ENCODE results near the gene GAL3ST1.
A peak's percentile ranks its signal among the peaks of the same experiment; 100 is the strongest.
"Not testable (repeated sequence)": the region's sequence is repeated elsewhere in the genome, so short reads cannot be mapped to it uniquely, and the experiment has no call there.

GAL3ST1 gene

DNA sequence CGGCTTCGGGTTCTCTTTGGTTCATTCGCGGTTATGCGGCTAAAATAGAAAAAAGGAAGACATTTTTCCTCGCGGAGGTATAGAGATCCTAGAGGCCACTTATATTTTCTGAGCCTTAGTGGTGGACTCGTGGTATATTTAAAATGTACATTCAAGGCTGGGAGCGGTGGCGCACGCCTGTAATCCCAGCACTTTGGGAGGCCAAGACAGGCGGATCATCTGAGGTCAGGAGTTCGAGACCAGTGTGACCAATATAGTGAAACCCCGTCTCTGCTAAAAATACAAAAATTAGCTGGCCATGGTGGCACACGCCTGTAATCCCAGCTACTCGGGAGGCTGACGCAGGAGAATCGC is 17.9 kb upstream of the GAL3ST1 start:
- not testable (repeated sequence) for DNase-seq

DNA sequence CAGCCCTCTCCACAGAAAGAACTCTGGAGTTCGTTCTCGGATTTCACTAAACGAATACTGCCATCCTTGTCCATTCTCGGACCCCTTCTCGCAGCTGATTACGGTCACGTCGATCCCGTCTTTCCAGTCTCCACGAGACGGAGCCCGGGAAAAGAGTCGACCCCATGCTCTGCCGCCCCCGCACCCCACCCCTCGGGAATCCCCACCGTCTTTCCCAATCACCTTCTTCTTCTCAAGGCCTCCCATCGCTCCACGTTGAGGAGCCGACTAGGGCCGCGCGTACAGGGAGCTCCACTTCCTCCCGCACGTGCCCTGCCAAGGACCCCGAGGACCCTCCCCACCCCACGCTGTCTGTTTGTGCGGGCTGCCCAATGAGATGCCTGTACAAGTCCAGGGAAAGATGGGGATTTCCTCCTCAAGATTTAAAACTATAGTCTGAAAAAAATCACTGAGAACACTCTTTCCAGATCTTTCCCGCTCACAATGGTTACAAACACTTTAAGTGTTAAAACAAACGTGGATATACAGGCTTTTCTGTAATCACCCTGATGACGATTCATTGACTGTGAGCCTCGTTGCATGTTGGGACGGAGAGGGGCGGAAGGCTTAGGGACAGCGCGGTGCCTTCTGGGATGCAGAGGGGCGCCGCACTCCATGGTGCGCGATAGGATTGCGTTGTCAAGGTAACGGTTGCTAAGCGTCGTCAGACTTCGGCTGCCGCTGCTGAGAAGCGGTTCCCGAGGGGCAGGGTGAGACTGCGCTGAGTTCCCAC is 17.3 kb upstream of the GAL3ST1 start, which contains the start of gene PES1:
Gene PES1 (minus strand): TSS at position 323 of the 772 bp plus-strand sequence. CDS start 77 bp downstream, at position 246.
- peak; percentile 94 for DNase-seq

DNA sequence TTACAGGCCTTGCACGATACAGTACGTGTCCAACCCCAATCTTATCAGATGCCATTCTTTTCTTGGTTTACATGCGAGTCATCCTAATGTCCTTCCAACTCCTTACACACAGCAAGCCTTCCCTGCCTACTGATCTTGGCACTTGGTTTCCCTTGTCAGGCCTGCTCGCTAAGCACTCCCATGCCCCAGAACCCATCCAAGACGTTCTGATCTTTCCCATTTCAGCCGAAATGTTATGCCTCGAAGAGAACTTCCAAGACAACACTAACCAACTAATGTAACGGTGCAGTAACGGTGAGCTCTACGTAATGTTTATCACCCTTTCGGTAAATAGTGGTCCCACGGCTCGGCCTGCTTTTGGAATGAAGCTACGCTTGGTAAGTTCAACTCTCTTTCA is 16.7 kb upstream of the GAL3ST1 start:
- no peak for DNase-seq

DNA sequence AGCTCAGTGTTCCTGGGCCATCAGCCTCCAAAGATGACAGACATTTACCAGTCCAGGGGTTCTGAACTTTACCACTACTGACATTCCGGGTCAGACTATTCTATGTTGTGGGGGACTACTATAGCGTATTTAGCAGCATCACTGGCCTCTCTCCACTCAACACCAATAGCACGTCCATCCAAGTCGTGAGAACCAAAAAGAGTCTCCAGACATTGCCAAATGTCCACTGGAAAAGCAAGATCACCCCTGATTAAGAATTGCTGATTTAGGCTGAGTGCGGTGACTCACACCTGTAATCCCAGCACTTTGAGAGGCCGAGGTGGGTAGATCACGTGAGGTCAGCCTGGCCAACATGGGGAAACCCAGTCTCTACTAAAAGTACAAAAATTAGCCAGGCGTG is 11.9 kb upstream of the GAL3ST1 start:
- no peak for DNase-seq

DNA sequence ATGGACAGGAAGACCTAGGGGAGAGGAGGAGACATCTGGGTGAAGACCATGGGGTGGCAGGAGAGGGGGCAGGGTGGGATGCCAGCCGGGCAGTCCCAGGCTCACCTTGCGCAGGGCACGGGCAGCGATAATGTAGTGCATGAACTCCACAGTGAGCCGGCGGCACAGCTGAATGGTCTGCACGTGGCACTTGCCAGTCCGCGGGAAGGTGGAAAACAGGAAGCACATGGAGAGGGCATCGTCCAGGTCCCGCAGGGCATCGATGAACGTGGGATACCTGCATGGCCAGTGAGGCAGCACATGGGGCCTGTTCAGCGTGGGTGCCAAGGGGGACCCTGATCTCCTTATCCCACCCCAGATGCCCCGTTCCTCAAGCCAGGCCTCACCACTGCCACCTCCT is 10.0 kb upstream of the GAL3ST1 start:
- no peak for DNase-seq

DNA sequence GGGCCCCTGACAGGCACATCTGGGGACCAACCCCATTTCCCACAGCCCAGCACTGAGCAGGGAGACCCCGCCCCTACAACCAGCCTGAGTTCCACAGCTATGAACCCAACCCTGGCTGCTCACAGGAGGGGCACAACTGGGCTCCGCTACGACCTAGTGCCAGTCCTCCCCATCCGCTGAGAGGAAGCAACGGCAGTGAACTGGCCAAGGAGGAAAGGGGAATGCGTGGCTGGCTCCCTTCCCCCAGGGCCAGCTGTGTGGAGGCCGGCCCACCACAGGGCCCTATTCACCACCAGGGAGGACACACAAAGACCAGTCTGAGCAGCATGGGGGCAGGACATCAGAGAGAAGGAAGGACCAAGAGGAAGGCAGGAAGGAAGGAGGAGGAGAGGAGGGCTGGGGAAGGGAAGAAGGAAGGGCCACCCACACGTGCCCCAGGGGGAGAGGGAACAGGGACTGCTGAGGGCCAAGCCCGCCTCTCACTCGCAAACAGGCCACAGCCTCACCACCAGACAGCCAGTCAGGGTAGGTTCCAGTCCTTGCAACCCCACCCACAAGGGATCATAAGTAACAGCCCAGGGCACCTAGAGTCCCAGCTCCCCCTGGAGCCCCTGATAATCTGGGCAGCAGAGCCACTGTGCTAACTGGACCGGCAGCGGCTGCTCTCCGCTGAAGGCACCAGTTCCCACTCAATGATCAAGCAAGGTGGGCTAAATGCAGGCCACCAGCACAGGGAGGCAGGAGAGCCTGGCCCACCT is 8.5 kb upstream of the GAL3ST1 start:
- no peak for DNase-seq

DNA sequence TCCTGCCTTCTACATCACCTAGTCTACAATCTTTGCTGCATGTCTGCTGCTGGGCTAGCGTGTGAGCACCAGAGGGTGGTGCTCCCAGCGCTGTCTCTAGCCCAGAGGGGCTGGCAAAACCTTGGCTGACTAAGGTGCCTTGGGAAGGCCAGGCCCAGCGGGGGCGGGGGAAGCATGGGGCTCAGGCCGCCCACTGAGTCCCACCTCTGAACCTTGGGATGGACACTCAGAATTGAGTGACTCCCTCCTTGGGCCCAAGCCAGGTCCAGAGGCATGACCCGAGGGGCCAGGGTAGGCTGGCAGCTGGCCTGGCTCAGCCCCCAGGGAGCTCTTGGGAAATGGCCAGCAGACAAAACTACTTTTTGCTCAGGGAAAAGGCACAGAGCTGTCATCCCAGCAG is 7.6 kb upstream of the GAL3ST1 start:
- no peak for DNase-seq

DNA sequence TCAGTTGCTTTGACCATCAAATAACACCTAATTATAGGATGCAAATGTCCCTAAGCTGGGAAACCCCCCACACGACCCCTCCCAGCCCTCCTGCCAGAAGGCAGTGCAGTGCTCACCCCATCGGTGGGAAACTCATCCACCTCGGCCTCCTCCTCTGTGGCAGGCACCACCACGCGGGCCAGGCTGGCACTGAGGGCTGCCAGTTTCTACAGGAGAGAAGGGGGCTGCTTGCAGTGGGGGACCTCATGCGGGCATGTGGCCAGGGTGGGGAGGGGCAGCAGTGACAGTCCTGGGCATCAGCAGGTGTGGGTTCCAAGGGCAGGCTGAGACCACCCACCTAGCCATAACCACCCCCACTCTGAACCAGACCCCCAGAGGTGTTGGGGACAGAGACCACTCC is 6.4 kb upstream of the GAL3ST1 start:
- no peak for DNase-seq

DNA sequence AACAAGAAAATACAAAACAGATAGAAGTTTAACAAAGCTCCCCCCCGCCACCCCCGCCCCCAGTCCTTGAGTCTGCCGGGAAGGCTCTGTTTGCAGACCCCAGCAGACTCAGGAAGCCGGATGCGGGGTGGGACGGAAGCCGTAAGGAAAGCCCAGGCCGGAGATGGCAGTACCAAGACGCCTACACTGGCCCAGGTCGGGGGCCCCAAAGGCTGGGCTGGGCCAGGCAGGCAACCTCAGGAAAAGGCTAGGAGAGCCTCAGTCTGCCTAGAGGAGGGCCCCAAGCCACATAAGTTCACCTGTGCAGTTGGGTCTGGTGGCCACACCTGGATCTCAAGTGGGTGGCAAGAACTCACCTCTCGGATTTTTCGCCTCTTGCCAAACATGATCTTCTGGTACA is 4.0 kb upstream of the GAL3ST1 start:
- no peak for DNase-seq

DNA sequence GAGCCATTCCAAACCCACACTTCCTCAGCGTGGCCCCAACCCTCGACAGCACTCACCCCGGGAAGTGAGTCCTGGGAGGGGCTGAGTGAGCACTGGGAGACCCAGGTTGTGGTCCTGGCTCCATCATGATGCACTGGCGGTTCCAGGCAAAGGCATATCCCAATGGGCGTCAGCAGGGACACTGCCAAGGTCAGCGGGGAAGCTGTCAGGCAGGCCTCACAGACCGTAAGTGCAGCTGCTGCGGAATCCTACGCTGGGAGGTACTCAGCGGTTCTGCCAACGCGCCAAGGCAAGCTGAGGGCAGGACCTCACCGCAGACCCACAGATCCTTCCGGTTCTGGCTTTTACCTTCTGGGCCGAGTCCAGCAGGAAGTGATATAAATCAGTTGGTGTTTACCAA is 1.4 kb upstream of the GAL3ST1 start:
- DNase-seq: no peak

DNA sequence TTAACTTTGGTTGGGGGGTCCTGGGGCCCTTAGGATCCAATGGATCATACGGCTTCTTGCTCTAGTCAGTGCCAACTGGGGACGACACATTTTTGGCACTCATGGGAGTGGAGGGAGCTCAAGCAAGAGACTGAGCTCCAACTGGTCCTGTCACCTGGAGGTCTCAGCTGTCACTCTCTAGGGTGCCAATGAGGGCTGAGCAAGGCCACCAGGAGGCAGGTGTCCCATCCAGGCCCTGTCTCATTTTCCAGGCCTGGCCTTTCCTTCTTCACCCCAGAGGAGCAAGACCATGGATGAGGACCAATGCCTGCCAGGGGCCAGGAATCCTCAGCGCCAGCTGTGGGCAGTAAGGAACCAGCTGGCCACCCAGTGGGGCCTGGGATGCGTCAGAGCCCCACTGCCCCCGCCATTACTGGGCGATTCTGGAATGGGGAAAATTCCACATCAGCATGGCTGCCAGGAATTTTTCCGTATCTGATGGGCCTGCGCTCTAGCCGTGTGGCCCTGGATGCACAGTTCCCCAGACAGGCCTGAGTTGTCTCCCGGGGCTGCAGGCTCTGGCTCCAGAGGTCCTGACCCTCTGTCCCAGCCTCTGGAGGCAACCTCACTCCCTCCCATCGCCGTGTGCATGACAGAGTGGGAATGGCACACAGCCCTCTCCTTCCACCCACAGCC is 669 bp upstream of the GAL3ST1 start:
- no peak for DNase-seq

DNA sequence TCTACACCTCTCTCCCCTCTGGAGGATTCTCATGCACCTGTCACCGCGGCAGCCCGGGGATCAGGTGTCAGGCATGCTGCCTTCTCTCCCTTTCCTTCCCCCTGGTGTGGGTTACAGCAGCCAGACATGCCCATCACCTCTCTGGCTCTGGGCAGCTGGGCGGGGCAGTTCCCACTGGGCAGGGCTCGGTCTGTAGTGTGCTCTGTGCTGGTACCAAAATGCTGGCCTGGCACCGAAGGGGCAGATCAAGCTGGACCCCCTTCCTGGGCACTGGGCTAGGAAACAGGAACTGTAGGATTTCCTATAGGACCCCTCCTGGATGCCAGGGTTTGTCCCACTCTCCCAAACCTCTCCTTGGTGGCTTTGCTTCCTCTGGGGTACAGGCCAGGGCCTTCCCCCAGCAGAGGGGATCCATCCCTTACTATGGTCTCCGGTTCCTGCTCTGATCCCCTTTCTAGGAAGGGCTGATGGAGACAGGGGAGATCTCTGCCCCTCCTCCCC is 821 bp downstream of the GAL3ST1 start:
- no peak for DNase-seq

DNA sequence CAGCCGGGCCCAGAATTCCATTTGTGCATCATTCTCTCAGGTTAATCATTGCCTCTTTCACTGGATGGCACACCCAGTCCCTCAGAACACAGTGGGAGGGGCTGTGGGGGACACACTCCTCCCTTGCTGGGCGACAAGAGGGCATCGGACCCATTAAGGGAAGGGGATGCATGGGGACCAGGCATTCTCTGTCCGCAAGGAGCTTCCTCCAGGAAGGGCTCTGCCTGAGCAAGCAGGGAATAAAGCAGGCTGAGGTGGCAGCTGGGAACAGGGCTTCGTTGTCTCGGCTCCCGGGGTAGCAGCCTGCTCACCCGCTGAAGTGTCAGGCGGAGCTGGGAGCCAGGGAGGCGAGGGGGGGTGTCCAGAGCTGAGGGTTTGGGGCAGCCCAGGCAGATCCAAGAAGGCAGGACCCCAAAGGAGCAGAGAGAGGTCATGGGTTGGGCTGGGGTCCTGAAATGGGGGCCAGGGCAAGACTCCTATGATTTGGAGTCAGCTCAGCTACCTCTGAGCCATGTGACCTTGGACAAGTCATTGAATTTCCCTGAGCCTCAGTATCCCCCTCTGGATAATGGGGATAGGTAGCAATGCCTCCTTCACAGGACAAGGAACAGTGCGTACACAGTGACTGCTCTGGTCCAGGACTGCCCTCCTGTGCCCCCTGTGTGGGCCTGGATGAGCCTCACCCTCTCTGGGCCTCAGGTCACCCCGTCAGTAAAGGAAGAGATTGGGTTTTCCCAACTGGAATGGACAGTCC is 1.4 kb downstream of the GAL3ST1 start:
- no peak for DNase-seq

DNA sequence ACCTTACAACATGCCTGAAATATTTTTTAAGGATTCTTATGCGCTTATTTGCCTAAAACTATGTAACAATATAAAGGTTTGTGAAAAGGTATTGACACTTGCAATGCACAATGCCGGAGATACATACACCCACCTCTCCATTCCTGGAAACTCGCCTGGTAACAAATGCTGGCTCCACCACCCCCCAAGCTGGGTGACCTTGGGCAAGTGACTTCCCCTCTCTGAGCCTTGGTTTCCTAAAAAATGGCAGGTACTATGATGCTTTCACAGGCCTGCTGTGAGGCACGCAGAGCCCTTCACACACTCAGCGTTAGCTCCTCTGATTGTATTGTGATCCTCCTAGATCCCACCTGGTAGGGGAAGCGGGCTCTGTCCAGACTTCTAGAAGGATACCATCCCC is 2.3 kb downstream of the GAL3ST1 start:
- no peak for DNase-seq

DNA sequence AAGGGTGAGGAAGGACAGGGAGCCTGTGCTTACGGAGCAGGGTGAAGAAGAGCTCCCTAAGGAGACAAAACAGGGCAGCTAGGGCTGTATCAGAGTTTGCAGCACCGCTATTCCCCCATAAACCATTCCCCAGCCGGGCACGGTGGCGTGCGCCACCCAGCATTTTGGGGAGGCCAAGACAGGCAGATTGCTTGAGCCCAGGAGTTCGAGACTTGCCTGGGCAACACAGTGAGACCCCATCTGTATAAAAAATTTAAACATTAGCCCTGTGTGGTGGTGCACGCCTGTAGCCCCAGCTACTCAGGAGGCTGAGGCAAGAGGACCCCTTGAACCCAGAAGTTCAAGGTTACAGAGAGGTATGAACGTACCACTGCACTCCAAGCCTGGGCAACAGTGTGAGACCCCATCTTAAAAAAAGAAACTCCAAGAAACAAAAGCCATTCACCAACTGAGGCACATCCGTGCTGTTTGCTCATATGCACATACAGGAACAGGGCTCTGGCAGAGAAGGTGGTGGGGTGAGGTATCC is 4.7 kb downstream of the GAL3ST1 start:
- no peak for DNase-seq

DNA sequence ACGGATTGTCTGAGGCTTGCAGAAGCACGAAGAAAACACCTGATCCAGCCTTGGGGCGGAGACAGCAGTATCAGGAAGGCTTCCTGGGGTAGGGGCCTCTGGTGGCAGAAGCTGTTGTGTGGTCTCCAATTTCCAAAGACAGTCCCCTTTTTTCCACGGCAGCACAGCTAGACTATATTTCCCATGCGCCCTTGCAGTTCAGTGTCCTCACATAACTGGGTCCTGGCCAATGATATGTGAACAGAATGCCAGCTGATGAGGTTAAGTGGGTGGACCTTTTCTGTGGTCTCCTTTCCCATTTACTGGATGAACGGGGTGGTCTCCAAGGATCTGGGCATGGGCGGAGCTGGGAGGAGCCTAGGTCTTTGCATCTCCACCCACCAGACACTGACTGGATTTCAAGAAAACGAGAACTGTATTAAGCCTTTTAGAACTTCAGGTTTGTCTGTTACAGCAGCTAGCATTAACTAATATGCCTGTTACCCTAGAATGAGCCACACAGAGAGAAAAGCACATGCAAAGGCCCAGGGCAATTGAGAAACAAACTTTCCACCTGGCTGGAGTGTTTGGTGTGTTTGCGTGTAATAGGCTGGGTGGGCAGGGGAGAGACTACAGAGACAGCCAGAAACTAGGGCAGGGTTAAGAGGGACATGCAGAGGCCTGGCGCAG is 6.2 kb downstream of the GAL3ST1 start:
- no peak for DNase-seq

DNA sequence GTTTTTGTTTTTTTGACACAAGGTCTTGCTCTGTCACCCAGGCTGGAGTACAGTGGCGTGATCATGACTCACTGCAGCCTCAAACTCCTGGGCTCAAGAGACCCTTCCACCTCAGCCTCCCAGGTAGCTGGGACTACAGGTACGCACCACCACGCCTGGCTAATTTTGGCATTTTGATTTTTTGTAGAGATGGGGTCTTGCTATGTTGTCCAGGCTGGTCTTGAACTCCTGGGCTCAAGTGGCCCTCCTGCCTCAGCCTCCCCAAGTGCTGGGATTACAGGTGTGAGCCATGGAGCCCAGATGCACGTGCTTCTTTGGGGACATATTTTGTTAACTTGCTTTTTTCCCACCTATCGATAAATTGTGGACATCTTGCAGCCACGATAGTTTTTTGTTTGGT is 7.2 kb downstream of the GAL3ST1 start:
- not testable (repeated sequence) for DNase-seq

DNA sequence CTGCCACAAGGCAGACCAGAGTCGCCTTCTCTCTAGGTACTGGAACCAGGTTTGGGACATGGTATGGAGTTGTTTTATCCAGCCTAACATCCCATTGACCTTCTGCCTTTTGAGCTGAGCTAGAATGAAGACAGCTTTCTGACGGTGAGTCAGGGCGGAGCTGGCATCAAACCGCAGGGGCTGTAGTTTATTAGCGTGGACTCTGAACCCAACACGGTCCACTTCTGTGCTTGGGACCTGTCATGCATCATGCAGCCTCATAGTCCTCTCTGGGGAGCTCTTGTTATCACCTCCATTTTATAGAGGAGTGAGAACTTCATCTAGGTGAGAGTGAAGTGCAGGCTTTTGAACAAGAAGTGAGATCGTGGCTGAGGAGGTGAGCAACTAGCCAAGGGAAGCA is 8.3 kb downstream of the GAL3ST1 start:
- no peak for DNase-seq

DNA sequence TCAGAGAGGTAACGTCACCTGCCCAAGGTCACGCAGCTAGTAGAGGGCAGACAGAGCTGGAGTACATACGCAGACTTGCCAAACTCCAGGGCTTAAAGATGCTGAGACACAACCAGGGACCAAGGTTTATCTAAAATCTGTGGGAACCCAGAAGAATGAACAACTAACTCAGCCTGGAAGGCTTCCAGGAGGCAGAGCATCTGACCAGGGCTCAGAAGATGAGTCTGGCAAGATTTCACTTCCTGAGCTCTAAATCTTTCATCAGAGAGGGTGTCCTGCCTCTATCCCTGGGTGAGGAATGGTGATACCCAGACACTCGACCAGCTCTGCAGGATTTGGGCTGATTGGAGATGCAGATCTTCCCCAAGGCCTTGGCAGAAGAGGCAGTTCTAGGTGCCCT is 9.1 kb downstream of the GAL3ST1 start:
- no peak for DNase-seq

DNA sequence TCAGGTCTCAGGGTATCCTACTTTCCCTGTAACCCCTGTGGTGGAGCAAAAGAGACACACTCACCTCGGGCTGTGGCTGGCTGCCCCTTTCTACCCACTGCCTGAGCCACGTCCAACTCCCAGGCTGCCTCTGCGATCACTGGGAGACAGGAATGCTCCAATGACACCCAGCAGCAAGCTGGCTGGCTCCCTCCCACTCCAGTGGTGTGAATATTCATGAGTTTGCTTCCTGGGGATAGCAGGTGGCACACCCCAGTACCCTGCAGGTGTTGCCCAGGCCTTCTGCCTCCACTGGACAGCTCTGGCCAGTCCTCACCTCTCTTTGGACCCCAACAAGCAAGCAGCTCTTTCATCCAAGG is 9.7 kb downstream of the GAL3ST1 start:
- no peak for DNase-seq

DNA sequence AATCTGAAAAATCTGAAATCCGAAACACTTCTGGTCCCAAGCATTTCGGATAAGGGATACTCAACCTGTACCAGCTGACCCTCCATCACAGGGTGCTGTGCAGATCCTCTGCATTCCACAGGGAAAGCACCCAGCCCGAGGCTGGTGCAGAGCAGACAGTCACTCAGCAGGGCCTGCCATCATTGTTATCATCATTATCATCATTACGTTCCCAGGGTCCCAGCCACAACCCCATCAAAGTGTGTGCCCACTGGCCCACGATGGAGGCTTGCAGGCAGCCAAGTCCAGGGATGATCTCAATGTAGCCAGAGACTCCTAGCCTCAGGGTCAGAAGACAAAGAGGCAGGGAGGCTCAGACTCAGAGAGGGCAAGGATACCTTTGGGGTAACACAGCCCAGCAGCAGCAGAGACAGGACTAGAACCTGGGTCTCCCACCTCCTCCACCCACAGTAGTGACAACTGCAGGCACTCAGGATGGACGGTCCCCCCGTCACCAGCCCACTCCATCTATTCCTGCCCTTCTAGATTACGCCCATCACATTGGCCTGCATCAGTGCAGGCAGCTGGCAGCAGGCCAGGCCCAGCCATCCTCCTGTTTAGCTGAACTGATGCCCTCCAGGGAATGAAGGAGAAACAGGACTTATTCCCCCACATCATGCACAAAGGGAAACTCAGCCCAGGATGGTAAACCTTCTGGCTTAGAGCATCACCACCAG is 10.3 kb downstream of the GAL3ST1 start:
- DNase-seq: no peak

DNA sequence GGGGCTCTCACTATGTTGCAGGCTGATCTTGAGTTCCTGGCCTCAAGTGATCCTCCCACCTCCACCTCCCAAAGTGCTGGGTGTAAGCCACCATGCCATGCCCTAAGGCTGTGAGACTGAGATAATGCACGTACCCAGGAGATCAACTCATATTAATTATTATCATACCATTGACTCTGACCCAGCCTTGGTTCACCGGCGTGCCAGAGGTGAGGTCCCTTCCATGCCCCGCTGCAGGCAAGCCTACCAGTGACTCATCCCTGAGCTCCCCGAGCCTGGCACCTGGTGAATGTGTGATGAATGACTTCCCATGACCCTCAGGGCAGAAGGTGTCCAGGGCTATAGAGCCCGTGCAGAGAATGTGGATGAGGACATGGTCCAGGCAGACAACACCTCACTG is 12.1 kb downstream of the GAL3ST1 start:
- DNase-seq: no peak

Measured in activated gamma-delta T cell treated with Interleukin-2 at 50 U/mL for 16 hours (primary cell).